PFSK-1 (cell line): Measurements from ENCODE around the gene ADCY7.

ENCODE experiments used
- FOXP2 ChIP-seq: optimal IDR thresholded peaks from 2 replicates; pipeline ENCODE3; 2011; ENCODE audit warnings: borderline replicate concordance, control low read depth, inconsistent platforms; ENCODE audit not compliant: insufficient read depth; ENCODE audit errors: extremely low read length, extremely low read depth
- POLR2AphosphoS5 ChIP-seq: IDR thresholded peaks from 2 replicates; pipeline ENCODE4 v1.6.1; 2012; ENCODE audit warnings: low read depth, mild to moderate bottlenecking, control low read depth, low read length, moderate library complexity
- REST ChIP-seq, 2 experiments: IDR thresholded peaks; 2 replicates each; pipeline versions ENCODE4 v1.6.1 to v1.8.0; 2011 to 2012; ENCODE audit warnings: low read depth in 2 of 2, low read length in 2 of 2, control low read depth in 1 of 2, inconsistent platforms in 1 of 2, mild to moderate bottlenecking in 1 of 2, moderate library complexity in 1 of 2; ENCODE audit not compliant: insufficient read depth in 1 of 2

GRCh38 chr16:50334106-50334975 is 68.0 kb downstream of the ADCY7 start:
- TF ChIP-seq POLR2AphosphoS5 (no peak), FOXP2 (no peak), REST (IDR thresholded peaks at IDR 0.05; ENCODE audit: insufficient read depth in 1 of 2, low read depth in 2 of 2, low read length in 2 of 2) (no peak)
